B cell (primary cell): Measurements from ENCODE around the gene WDR76. TPM values are rescaled to one million over a fixed set of nuclear protein-coding genes. Genes with fewer than 3 reads are reported as not detected.
A peak's percentile ranks its signal among the peaks of the same experiment; 100 is the strongest.

Experiments
- ATAC-seq: fragments of 200-7000 bp; cut with Tn5 transposase; one replicate; pipeline ENCODE4 v1.10.0; 2021; ENCODE audit warnings: low read depth, mild to moderate bottlenecking, moderate number of reproducible peaks, moderate library complexity
- CTCF ChIA-PET: fragments of 350-600 bp; sonication (Branson Sonifier 250); formaldehyde crosslinking; loops from one replicate; lab custom pipeline; 2021; ENCODE audit warnings: antibody characterized with exemption, inconsistent platforms; lab: Charles Lee
- POLR2A ChIA-PET: fragments of 350-600 bp; sonication (Branson Sonifier 250); formaldehyde crosslinking; loops from one replicate; lab custom pipeline; 2021; ENCODE audit warnings: antibody characterized with exemption; lab: Charles Lee
- DNase-seq: peaks from one replicate; pipeline ENCODE4 v3.0.0; 2013
- H2AFZ ChIP-seq: 2 replicates; pipeline ENCODE4 v1.6.1; 2012; ENCODE audit warnings: mild to moderate bottlenecking, low read depth, low read length; ENCODE audit not compliant: insufficient read depth, poor library complexity, severe bottlenecking
- H3K27ac ChIP-seq, 2 donors: 1 replicate in 1 of 2; 2 replicates in 1 of 2; pipeline ENCODE4 v1.5.1; 2012 to 2013; ENCODE audit warnings: low read length in 2 of 2, mild to moderate bottlenecking in 2 of 2, moderate library complexity in 1 of 2
- H3K27me3 ChIP-seq, 4 experiments: fragments of 200-600 bp in 1 of 4; sonication (generic) in 1 of 4; replicated peaks in 1 of 4; 1 replicate in 2 of 4; 2 replicates in 2 of 4; pipeline versions ENCODE4 v1.6.1 to v1.7.0; 2013 to 2016; ENCODE audit warnings: low read length in 3 of 4, mild to moderate bottlenecking in 2 of 4, mixed read lengths in 1 of 4, moderate library complexity in 1 of 4; ENCODE audit not compliant: insufficient read depth in 4 of 4, control insufficient read depth in 3 of 4; ENCODE audit errors: control extremely low read depth in 1 of 4
- H3K36me3 ChIP-seq, 2 experiments: replicated peaks in 1 of 2; 1 replicate in 1 of 2; 2 replicates in 1 of 2; pipeline versions ENCODE4 v1.6.1 to v1.7.1; 2013; ENCODE audit warnings: low read length in 1 of 2; ENCODE audit not compliant: insufficient read depth in 2 of 2, control insufficient read depth in 1 of 2; ENCODE audit errors: control extremely low read depth in 1 of 2, extremely low read depth in 1 of 2
- H3K4me1 ChIP-seq, 2 donors: fragments of 200-600 bp in 1 of 2; sonication (generic) in 1 of 2; 1 replicate in 1 of 2; 2 replicates in 1 of 2; pipeline versions ENCODE4 v1.5.1 to v1.6.1; 2013 to 2017; ENCODE audit warnings: low read length in 2 of 2; ENCODE audit not compliant: control insufficient read depth in 2 of 2, insufficient read depth in 2 of 2
- H3K4me2 ChIP-seq: replicated peaks from 2 replicates; pipeline ENCODE3; 2012; ENCODE audit warnings: mild to moderate bottlenecking, low read depth, low read length; ENCODE audit not compliant: poor library complexity, severe bottlenecking
- H3K4me3 ChIP-seq, 5 experiments: fragments of 200-600 bp in 1 of 5; sonication (generic) in 1 of 5; 1 replicate in 3 of 5; 2 replicates in 2 of 5; pipeline versions ENCODE4 v1.5.1 to v1.7.0; 2011 to 2016; ENCODE audit warnings: low read length in 4 of 5, mild to moderate bottlenecking in 4 of 5, low read depth in 2 of 5, control low read depth in 1 of 5, moderate library complexity in 1 of 5; ENCODE audit not compliant: insufficient read depth in 1 of 5; ENCODE audit errors: control extremely low read depth in 1 of 5, extremely low read depth in 1 of 5
- H3K79me2 ChIP-seq: fragments of 200-600 bp; sonication (generic); one replicate; pipeline ENCODE4 v1.6.0; 2016; ENCODE audit warnings: low read length; ENCODE audit not compliant: control insufficient read depth, insufficient read depth
- H3K9ac ChIP-seq: fragments of 200-600 bp; sonication (generic); 2 replicates; pipeline ENCODE4 v1.6.1; 2017; ENCODE audit warnings: mild to moderate bottlenecking, low read length, moderate library complexity
- H3K9me3 ChIP-seq, 3 donors: one replicate each; pipeline versions ENCODE4 v1.6.1 to v1.7.1; 2013; ENCODE audit warnings: low read length in 2 of 3; ENCODE audit not compliant: control insufficient read depth in 2 of 3, insufficient read depth in 1 of 3; ENCODE audit errors: control extremely low read depth in 1 of 3
- H4K20me1 ChIP-seq: 2 replicates; pipeline ENCODE4 v1.6.0; 2012; ENCODE audit warnings: mild to moderate bottlenecking, low read length; ENCODE audit not compliant: insufficient read depth, control insufficient read depth, poor library complexity, severe bottlenecking
- H3K27ac Mint-ChIP-seq: one replicate; pipeline ENCODE4 v1.8.0; 2021; ENCODE audit warnings: mixed read lengths
- H3K27me3 Mint-ChIP-seq: one replicate; pipeline ENCODE4 v1.8.0; 2021; ENCODE audit warnings: mixed read lengths
- H3K4me1 Mint-ChIP-seq: one replicate; pipeline ENCODE4 v1.8.0; 2021; ENCODE audit warnings: mixed read lengths
- H3K4me3 Mint-ChIP-seq: one replicate; pipeline ENCODE4 v1.8.0; 2021; ENCODE audit warnings: mixed read lengths
- H3K9me3 Mint-ChIP-seq: one replicate; pipeline ENCODE4 v1.8.0; 2022; ENCODE audit warnings: mixed read lengths; ENCODE audit not compliant: insufficient read depth
- CTCF ChIP-seq: fragments of 200-600 bp; IDR thresholded peaks from one replicate; pipeline ENCODE4 v1.8.0; 2022; ENCODE audit warnings: antibody characterized with exemption, mild to moderate bottlenecking
- EZH2 ChIP-seq: IDR thresholded peaks from 2 replicates; pipeline ENCODE4 v1.6.1; 2012; ENCODE audit warnings: borderline replicate concordance, low read depth, mild to moderate bottlenecking, moderate library complexity, low read length; ENCODE audit not compliant: insufficient read depth, poor library complexity, severe bottlenecking
- WGBS: methylation state at CpG from one replicate; pipeline ENCODE4 v1.1.5; 2013; ENCODE audit warnings: missing lambda C conversion rate; ENCODE audit not compliant: insufficient coverage; 5-methylcytosine and 5-hydroxymethylcytosine counted together
- intact Hi-C: fragments of 100-400 bp; cut with micrococcal nuclease; formaldehyde crosslinking; loops from one replicate; pipeline ENCODE4 v1.10.0; 2022
- polyA plus RNA-seq: library from polyadenylated mRNA; depleted of rRNA; stranded (reverse); fragments of >200 nt; gene quantifications from 2 replicates; pipeline ENCODE4 v1.2.3, GENCODE V29; 2012
- total RNA-seq, 2 donors: library from RNA; stranded (reverse); fragments of 120-200 nt in 1 of 2; gene quantifications; 1 replicate in 1 of 2; 2 replicates in 1 of 2; pipeline versions ENCODE4 v1.2.3 to v1.2.4, GENCODE V29; 2013 to 2022

WDR76 gene
- total and polyA plus RNA-seq, 2 donors (not counting 1 experiment from before 2014, with no cell fraction given): 1.9 to 12.7 TPM

DNA sequence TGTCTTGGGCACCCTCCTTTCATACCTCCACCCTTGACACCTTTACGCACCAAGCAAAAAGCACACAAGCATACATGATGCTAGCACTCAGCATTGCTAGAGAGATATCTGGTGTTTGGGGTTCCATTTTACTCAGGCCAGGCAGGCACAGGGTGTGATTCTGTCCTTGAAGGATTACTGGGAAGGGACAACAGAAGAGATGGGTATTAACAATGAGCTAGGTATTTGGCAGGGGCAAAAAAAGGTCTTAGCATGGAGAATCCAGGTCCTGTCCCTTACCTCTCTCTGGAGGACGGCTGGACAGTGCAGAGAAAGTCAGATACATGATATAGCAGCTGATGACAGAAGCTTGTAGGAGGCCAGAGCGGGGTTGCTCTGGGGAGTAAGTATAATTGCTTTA is 30.2 kb upstream of the WDR76 start:
- CTCF ChIA-PET: interaction anchor here (1.0 to 3.2 kb wide), 3 partner anchors 10 to 26 kb away, joined by 3 to 13 read pairs (median 6); partner anchors contain the start of gene ELL3
- Mint-ChIP-seq H3K9me3 (no peaks in the 10 kb centered on the region), H3K27ac (no peak overlapping the region), H3K4me3 (no peak overlapping the region), H3K27me3 (no peaks in the 10 kb centered on the region), H3K4me1 (peaks cover 76% of the 10 kb centered on the region)
- intact Hi-C loops: no loop called here
- H3K27ac ChIP-seq: no peak overlapping the region
- peaks cover 0 to 9% (median 0%) of the 10 kb centered on the region in 3 donors for H3K9me3 ChIP-seq
- no peak for TF ChIP-seq EZH2
- H3K36me3 ChIP-seq: peaks cover 0 to 55% of the 10 kb centered on the region in 2 experiments
- no CpG with 5 or more reads among the region's 3 CpGs for WGBS
- no peaks in the 10 kb centered on the region for H3K27me3 ChIP-seq
- H3K4me2 ChIP-seq: no peak overlapping the region
- no peak for DNase-seq
- H3K79me2 ChIP-seq: peaks cover 48% of the 10 kb centered on the region
- peaks cover 39% of the 10 kb centered on the region for H4K20me1 ChIP-seq
- no peak overlapping the region for H3K9ac ChIP-seq
- ATAC-seq: no peak
- H2AFZ ChIP-seq: no peak overlapping the region
- H3K4me3 ChIP-seq: no peak overlapping the region
- H3K4me1 ChIP-seq: peaks cover 21 to 56% of the 10 kb centered on the region in 2 donors
- POLR2A ChIA-PET: interaction anchor here (2.0 kb wide), 1 partner anchor 20 kb away, joined by 6 read pairs; the partner anchor contains the start of gene ELL3

GRCh38 chr15:43799209-43799944 is 27.4 kb upstream of the WDR76 start:
- Histone ChIP-seq H3K9ac (no peak overlapping the region), H2AFZ (no peak overlapping the region), H4K20me1 (peaks cover 24% of the 10 kb centered on the region), H3K4me3 (no peak overlapping the region), H3K27me3 (no peaks in the 10 kb centered on the region), H3K4me2 (peak overlapping the region; percentile 90), H3K27ac (peak overlapping the region; percentile 79 to 81), H3K36me3 (peaks cover 0 to 48% of the 10 kb centered on the region in 2 experiments), H3K9me3 (peaks cover 0 to 9% (median 0%) of the 10 kb centered on the region in 3 donors), H3K79me2 (peaks cover 33% of the 10 kb centered on the region), H3K4me1 (peaks cover 14 to 39% of the 10 kb centered on the region in 2 donors)
- CTCF ChIA-PET: interaction anchor here (0.8 to 2.0 kb wide), 3 partner anchors 9 to 23 kb away, joined by 5 to 18 read pairs (median 10); partner anchors contain the start of gene ELL3
- Mint-ChIP-seq H3K27ac (peak overlapping the region; percentile 81), H3K4me1 (peaks cover 53% of the 10 kb centered on the region), H3K4me3 (peak overlapping the region; percentile 98), H3K27me3 (no peaks in the 10 kb centered on the region), H3K9me3 (no peaks in the 10 kb centered on the region)
- intact Hi-C loops: no loop called here
- DNase-seq (no peak), ATAC-seq (no peak)
- POLR2A ChIA-PET: interaction anchor here (1.6 to 2.2 kb wide), 2 partner anchors 8 to 23 kb away, joined by 12 to 17 read pairs; partner anchors contain the start of genes ELL3 and SERF2
- WGBS: 95% methylated on average over 10 of the region's 16 CpGs
- TF ChIP-seq EZH2 (no peak), CTCF (no peak)
